UCSD-AML1 (cell line): ENCODE results near the gene TTLL9.

Experiments used
- DNase-seq: peaks from one replicate; lab custom pipeline; 2025; ENCODE audit not compliant: unreplicated experiment; lab: John Stamatoyannopoulos, UW

Gene TTLL9

GRCh38 chr20:31939661-31940060 is 69.2 kb downstream of the TTLL9 start:
- DNase-seq: no peak

GRCh38 chr20:31943052-31943471 is 72.6 kb downstream of the TTLL9 start:
- no peak for DNase-seq

- DNase-seq: no peak
Measured at GRCh38 chr20:31945319-31945718, 74.9 kb downstream of the TTLL9 start.

GRCh38 chr20:31945785-31946184 is 75.4 kb downstream of the TTLL9 start:
- no peak for DNase-seq

DNA sequence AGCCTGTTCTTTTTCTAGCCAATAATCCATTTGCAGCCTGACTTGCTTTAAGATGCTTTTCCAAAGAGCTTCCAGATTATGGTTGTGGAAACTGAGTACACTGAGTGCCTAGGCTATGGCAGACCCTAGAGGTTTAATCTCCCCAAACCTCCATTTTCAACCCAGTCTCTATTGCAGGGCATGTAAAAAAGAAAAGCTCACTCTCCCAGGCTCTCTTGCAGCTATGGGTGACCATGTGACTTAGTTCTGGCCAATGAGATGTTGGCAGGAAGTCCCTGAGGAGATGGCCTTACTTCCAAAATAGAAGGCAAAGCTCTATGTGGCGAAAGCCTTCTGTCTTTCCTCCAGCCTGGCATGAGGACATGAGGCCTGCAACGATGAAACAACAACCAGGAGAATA is 77.6 kb downstream of the TTLL9 start:
- DNase-seq: no peak

DNA sequence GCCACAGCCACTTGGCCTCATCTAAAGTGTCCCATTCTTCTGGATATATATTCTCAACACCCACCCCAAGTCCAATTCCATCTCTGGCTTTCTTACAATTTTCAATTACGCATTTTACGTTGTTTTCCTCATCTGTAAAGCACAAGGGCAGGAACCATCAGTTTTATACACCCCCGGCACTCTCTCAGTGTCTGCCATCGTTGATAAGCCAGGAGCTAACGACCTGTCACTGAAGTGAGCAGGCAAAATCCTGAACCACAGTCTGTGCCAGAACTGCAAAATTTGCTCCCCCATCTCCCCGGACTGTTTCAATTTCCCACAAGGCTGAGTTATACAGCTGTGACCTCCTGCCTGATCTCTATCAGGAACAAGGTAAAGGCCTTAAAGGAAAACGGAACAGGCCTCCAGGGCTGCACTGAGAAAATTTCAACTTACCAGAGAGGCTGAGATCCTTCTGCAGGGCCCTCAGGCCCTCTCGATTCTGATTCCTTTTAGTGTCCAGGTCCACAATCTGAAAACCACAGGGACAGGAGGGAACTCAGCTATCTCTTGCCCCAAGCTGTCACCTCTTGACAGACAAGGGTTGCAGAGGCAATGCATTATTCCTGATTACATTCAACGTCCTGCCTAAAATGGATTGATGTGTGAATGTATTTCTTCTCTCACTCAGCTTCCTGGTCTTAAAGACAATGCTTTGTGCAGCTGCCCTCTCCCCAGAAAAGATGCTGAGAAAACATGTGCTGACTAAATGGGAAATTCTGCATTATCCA is 79.6 kb downstream of the TTLL9 start:
- no peak for DNase-seq

DNA sequence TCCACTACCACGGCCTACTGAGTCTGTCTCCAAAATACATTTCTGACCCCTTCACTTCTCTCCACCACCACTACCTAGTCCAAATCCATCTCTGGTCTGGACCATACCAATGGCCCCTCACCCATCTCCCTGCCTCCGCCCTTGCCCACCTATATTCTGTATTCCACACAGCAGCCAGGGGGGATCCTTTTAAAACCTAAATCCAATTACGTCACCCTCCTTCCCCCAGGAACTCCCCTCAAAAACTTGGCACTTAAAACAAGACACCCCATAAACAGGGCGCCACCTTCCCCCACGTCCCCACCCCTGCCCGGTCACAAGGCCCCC is 80.7 kb downstream of the TTLL9 start:
- no peak for DNase-seq

DNA sequence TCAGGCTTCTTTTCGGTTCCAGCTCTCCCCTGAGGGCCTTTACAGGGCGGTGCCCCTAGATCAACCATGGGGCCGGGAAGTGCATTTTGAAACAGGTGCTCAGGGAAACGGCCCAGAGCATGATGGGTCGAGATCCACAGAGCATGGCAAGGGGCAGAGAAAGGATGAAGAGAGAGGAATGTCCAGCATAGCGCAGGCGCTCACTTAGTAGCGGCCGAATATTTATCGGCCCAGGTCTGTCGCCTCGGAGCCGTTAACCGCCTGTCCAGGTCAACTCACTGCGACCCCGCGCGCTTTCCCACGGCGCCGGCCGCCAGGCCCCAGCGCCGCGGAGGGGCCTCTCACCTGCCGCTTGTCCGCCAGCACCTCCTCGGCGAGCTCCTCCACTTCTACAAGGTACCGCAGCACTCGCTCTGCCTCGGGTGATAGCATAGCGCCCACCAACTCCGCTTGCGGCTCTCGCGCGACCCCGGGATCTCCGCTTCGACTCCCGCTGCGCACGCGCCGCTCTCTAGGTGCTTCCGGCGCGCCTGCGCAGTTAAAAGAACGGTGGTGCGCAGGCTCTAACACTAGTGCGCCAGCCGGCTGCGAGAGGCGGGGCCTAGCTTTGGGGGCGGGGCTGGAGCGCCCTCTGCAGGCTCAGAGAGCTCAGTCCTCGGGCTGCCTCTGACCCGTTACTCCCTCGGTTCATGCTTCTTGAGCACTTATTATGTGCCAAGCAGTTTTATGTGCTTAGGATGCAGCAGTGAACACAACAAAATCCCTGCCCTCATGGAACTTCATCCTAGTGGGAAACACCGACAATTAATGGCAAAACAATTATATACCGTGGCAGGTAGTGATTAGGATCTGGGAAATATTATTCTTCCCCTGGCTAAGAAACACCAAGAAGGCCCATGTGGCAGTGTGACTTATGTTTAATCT is 81.4 kb downstream of the TTLL9 start, which contains the start of gene PDRG1:
Gene PDRG1, minus strand, starts transcription at position 517 of the 924 bp plus-strand sequence. Its CDS starts 85 bp downstream, at position 432.
- peak; percentile 98 for DNase-seq

DNA sequence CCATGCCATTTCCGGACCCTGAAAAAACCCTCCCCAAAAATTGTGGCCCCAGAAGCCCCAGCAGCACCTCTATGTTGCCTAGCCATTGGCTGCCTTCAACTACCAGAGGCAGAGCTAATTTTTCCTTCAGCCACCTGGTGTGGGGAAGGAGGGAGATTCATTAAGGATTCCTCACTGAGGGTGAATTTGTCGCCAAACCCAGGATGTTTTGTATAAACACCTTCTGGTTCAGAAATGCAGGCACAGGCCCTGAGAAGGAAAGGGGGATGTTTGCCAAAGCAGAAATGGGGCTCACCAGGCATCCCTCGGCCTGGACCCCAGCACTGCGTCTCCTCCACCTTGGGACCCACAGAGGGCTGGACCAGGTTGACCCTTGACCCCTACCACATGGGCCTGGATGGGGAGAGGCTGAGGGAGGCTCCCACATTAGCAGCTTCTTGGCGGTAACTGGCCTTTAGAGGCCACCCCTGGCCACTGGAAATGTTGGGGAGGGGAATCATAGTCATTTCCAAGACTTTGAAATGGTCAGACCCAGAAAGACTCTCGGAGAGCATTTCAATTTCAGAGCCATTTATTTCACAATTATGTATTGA is 83.2 kb downstream of the TTLL9 start:
- no peak for DNase-seq

DNA sequence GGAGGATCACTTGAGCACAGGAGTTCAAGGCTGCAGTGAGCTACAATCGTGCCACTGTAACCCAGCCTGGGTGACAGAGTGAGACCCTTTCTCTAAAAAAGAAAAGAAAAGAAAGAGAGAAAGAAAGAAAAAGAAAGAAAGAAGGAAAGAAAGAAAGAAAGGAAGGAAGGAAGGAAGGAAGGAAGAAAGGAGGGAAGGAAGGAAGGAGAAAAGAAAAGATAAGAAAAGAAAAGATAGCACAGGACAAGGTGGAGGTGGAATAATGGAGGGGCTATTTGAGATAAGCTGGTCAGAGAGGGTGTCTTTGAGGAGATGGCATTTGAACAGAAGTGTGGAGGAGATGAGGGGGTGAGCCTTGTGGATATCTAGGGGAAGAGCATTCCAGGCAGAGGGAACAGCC is 84.1 kb downstream of the TTLL9 start:
- no peak for DNase-seq

GRCh38 chr20:31956556-31957526 is 86.4 kb downstream of the TTLL9 start:
- DNase-seq: no peak

- no peak for DNase-seq
Measured at GRCh38 chr20:31962761-31963160, 92.3 kb downstream of the TTLL9 start.

DNA sequence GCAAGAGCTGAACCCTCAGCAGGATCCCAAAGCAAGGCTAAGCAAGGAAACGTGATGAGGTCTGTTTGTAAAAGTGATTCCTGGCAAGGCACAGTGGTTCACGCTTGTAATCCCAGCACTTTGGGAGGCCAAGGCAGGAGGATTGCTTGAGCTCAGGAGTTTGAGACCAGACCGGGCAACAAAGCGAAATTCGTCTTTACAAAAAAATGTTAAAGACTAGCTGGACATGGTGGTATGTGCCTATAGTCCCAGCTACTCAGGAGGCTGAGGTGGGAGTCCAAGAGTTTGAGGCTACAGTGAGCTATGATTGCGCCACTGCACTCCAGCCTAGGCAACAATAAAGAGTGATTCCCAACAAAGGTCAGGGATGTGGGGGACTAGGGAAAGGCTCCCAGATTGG is 93.5 kb downstream of the TTLL9 start:
- no peak for DNase-seq

DNA sequence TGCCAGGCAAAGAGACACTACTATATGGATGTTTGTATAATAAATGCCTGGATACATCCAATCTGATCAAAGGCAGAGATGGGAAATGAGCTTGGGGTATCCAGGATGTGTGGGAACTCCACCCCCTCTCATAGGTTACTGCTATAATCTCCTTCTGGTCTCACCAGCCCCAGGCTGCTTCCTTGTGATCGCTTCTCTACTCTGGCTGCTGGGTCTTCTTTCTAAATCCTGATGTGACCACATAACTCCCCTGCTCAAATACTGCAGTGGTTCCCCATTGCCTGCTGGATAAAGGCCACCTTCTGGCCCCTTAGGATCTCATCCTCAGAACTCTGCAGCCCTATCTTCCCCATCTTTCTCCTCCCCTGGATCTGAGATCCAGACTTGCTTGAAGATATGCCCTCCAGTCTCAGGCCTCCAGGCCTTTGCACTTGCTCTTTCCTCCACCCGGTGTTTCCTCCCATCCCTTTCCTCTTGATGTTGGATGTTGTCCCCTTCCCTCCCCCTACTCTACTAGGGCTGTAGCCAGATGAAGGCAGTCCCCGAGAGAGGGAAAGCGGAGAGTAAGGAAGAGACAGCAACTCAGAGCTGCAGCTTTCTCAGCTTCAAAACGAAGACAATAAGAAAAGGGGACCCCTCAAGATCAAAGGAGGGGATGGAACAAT is 96.7 kb downstream of the TTLL9 start:
- no peak for DNase-seq

GRCh38 chr20:31967830-31968249 is 97.4 kb downstream of the TTLL9 start, which contains the start of gene XKR7:
XKR7 (plus strand) TSS chr20:31968151; CDS start chr20:31968176, 25 bp downstream.
- peak; percentile 59 for DNase-seq

DNA sequence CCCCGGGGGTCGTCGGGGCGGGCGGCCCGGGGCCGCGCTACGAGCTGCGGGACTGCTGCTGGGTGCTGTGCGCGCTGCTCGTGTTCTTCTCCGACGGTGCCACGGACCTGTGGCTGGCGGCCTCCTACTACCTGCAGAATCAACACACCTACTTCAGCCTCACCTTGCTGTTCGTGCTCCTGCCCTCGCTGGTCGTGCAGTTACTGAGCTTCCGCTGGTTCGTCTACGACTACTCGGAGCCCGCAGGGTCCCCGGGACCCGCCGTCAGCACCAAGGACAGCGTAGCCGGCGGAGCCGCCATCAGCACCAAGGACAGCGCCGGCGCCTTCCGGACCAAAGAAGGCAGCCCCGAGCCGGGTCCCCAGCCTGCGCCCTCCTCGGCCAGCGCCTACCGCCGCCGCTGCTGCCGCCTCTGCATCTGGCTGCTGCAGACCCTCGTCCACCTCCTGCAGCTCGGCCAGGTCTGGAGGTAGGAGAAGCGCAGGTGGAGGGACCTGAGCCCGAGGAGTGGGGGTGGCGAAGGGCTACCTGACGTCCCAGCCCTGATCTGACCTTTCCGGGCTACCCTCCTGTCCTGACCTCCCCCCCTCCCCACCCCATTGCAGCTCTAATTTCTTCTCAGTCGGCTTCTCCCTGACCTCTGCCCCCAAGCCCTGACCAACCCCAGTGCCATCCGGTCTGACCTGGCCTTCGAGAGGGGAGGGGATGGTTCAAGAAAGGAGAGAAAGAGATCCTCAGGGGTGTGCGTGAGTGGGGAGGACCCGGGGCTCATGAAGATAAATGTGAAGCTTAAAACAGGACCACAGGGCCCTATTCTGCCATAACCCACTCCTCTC is 98.1 kb downstream of the TTLL9 start:
- peak; percentile 87 for DNase-seq

GRCh38 chr20:31969991-31970390 is 99.6 kb downstream of the TTLL9 start:
- no peak for DNase-seq

GRCh38 chr20:31972471-31973021 is 102.1 kb downstream of the TTLL9 start:
- no peak for DNase-seq

GRCh38 chr20:31974296-31974695 is 103.9 kb downstream of the TTLL9 start:
- DNase-seq: no peak
